Measurements from ENCODE around the gene ACY1.

Gene ACY1

GRCh38 chr3:52015438-52016228, 32.3 kb downstream of the ACY1 start:
- no peaks in the 10 kb centered on the region for H3K36me3 Mint-ChIP-seq
- no peaks in the 10 kb centered on the region for H3K4me1 Mint-ChIP-seq (ENCODE audit: low read depth)
- no peaks in the 10 kb centered on the region for H3K9me3 Mint-ChIP-seq (ENCODE audit: low read depth)
- no peak overlapping the region for H3K27ac Mint-ChIP-seq
- H3K4me3 Mint-ChIP-seq = no peak overlapping the region
- H3K27me3 Mint-ChIP-seq = no peaks in the 10 kb centered on the region

- H3K27me3 Mint-ChIP-seq = no peaks in the 10 kb centered on the region
- H3K4me3 Mint-ChIP-seq = no peak overlapping the region
- no peaks in the 10 kb centered on the region for H3K36me3 Mint-ChIP-seq
- no peaks in the 10 kb centered on the region for H3K4me1 Mint-ChIP-seq (ENCODE audit: low read depth)
- H3K9me3 Mint-ChIP-seq (ENCODE audit: low read depth) = no peaks in the 10 kb centered on the region
- H3K27ac Mint-ChIP-seq = no peak overlapping the region
Measured at GRCh38 chr3:52017586-52017985, 34.3 kb downstream of the ACY1 start.

GRCh38 chr3:52018319-52019000, 35.1 kb downstream of the ACY1 start:
- no peaks in the 10 kb centered on the region for H3K36me3 Mint-ChIP-seq
- H3K27ac Mint-ChIP-seq = no peak overlapping the region
- no peaks in the 10 kb centered on the region for H3K9me3 Mint-ChIP-seq (ENCODE audit: low read depth)
- no peaks in the 10 kb centered on the region for H3K4me1 Mint-ChIP-seq (ENCODE audit: low read depth)
- H3K27me3 Mint-ChIP-seq = no peaks in the 10 kb centered on the region
- no peak overlapping the region for H3K4me3 Mint-ChIP-seq

- Mint-ChIP-seq H3K9me3 (ENCODE audit: low read depth) (no peaks in the 10 kb centered on the region), H3K4me3 (no peak overlapping the region), H3K36me3 (no peaks in the 10 kb centered on the region), H3K27ac (no peak overlapping the region), H3K4me1 (ENCODE audit: low read depth) (no peaks in the 10 kb centered on the region), H3K27me3 (no peaks in the 10 kb centered on the region)
Measured at GRCh38 chr3:52019352-52020080, 36.2 kb downstream of the ACY1 start.

GRCh38 chr3:52020796-52021195, 37.5 kb downstream of the ACY1 start:
- Mint-ChIP-seq H3K4me1 (ENCODE audit: low read depth) (no peaks in the 10 kb centered on the region), H3K27ac (no peak overlapping the region), H3K4me3 (no peak overlapping the region), H3K9me3 (ENCODE audit: low read depth) (no peaks in the 10 kb centered on the region), H3K36me3 (no peaks in the 10 kb centered on the region), H3K27me3 (no peaks in the 10 kb centered on the region)

GRCh38 chr3:52021489-52022268, 38.3 kb downstream of the ACY1 start:
- Mint-ChIP-seq H3K27ac (no peak overlapping the region), H3K36me3 (no peaks in the 10 kb centered on the region), H3K9me3 (ENCODE audit: low read depth) (no peaks in the 10 kb centered on the region), H3K27me3 (no peaks in the 10 kb centered on the region), H3K4me3 (no peak overlapping the region), H3K4me1 (ENCODE audit: low read depth) (no peaks in the 10 kb centered on the region)

- Mint-ChIP-seq H3K9me3 (ENCODE audit: low read depth) (no peaks in the 10 kb centered on the region), H3K4me1 (ENCODE audit: low read depth) (no peaks in the 10 kb centered on the region), H3K36me3 (no peaks in the 10 kb centered on the region), H3K4me3 (no peak overlapping the region), H3K27me3 (no peaks in the 10 kb centered on the region), H3K27ac (no peak overlapping the region)
Measured at GRCh38 chr3:52022323-52023100, 39.2 kb downstream of the ACY1 start.

- H3K4me1 Mint-ChIP-seq (ENCODE audit: low read depth) = no peaks in the 10 kb centered on the region
- H3K4me3 Mint-ChIP-seq = no peak overlapping the region
- no peaks in the 10 kb centered on the region for H3K9me3 Mint-ChIP-seq (ENCODE audit: low read depth)
- no peaks in the 10 kb centered on the region for H3K36me3 Mint-ChIP-seq
- no peaks in the 10 kb centered on the region for H3K27me3 Mint-ChIP-seq
- no peak overlapping the region for H3K27ac Mint-ChIP-seq
Measured at GRCh38 chr3:52023101-52023770, 39.9 kb downstream of the ACY1 start.

- Mint-ChIP-seq H3K27ac (no peak overlapping the region), H3K9me3 (ENCODE audit: low read depth) (no peaks in the 10 kb centered on the region), H3K36me3 (no peaks in the 10 kb centered on the region), H3K4me3 (no peak overlapping the region), H3K27me3 (no peaks in the 10 kb centered on the region), H3K4me1 (ENCODE audit: low read depth) (no peaks in the 10 kb centered on the region)
Measured at GRCh38 chr3:52023860-52024764, 40.8 kb downstream of the ACY1 start.

GRCh38 chr3:52024765-52025452, 41.6 kb downstream of the ACY1 start:
- H3K4me3 Mint-ChIP-seq = no peak overlapping the region
- no peaks in the 10 kb centered on the region for H3K4me1 Mint-ChIP-seq (ENCODE audit: low read depth)
- H3K9me3 Mint-ChIP-seq (ENCODE audit: low read depth) = no peaks in the 10 kb centered on the region
- no peak overlapping the region for H3K27ac Mint-ChIP-seq
- no peaks in the 10 kb centered on the region for H3K27me3 Mint-ChIP-seq
- H3K36me3 Mint-ChIP-seq = no peaks in the 10 kb centered on the region

GRCh38 chr3:52025453-52025852, 42.1 kb downstream of the ACY1 start:
- no peak overlapping the region for H3K4me3 Mint-ChIP-seq
- no peaks in the 10 kb centered on the region for H3K27me3 Mint-ChIP-seq
- no peaks in the 10 kb centered on the region for H3K36me3 Mint-ChIP-seq
- H3K4me1 Mint-ChIP-seq (ENCODE audit: low read depth) = no peaks in the 10 kb centered on the region
- H3K9me3 Mint-ChIP-seq (ENCODE audit: low read depth) = no peaks in the 10 kb centered on the region
- H3K27ac Mint-ChIP-seq = no peak overlapping the region

- Mint-ChIP-seq H3K27me3 (no peaks in the 10 kb centered on the region), H3K27ac (no peak overlapping the region), H3K36me3 (no peaks in the 10 kb centered on the region)
Measured at GRCh38 chr3:52026041-52026440, 42.7 kb downstream of the ACY1 start.

More at GRCh38 chr3:52026041-52026440, 42.7 kb downstream of the ACY1 start:
- H3K4me1 Mint-ChIP-seq (ENCODE audit: low read depth) = no peaks in the 10 kb centered on the region
- no peaks in the 10 kb centered on the region for H3K9me3 Mint-ChIP-seq (ENCODE audit: low read depth)
- no peak overlapping the region for H3K4me3 Mint-ChIP-seq
